ENCODE data around the gene GFPT1.

GFPT1 gene

DNA sequence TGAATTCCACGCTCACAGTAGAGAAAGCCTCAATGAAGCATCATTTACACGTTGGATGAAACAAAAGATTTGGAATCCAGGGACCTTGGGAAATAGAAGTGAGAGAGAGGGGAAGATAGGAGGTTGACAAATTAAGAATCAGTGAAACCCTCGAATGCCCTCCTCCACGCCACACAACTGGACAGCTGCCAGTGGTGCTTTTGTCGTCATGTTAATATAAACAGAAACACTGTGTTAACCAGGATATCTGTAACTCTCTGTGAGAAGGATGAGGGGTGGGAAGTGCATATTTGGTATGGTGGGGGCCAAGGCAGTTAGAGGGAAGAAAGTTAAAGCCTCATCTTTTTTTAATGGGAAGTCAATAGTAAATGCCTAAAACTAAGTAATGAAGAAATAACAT is 108.7 kb downstream of the GFPT1 start:
- H3K4me3 ChIP-seq (ENCODE audit: low read length), result no peak overlapping the region
- no peak for TF ChIP-seq ZNF274 (IDR thresholded peaks at IDR 0.05; ENCODE audit: low read depth, low read length)

DNA sequence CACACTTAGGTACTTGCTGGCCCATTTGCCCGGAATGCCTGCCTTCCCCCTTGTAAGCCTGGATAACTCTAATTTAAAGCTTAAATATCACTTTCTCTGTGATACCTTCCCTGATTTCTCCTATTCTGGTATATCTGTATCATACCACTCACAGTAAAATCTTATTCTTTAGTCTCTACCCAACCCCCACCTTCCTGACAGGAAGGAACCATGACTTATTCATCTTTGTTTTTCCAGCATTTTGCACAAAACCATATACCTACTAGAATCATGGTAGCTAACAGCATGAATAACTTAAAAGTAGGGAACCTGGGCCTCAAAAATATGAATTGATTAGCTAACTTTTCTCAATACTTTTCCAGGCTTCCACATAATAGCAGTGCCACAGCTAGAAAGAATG is 111.5 kb downstream of the GFPT1 start:
- TF ChIP-seq ZNF274 (IDR thresholded peaks at IDR 0.05; ENCODE audit: low read depth, low read length), result no peak
- H3K4me3 ChIP-seq (ENCODE audit: low read length), result no peak overlapping the region

DNA sequence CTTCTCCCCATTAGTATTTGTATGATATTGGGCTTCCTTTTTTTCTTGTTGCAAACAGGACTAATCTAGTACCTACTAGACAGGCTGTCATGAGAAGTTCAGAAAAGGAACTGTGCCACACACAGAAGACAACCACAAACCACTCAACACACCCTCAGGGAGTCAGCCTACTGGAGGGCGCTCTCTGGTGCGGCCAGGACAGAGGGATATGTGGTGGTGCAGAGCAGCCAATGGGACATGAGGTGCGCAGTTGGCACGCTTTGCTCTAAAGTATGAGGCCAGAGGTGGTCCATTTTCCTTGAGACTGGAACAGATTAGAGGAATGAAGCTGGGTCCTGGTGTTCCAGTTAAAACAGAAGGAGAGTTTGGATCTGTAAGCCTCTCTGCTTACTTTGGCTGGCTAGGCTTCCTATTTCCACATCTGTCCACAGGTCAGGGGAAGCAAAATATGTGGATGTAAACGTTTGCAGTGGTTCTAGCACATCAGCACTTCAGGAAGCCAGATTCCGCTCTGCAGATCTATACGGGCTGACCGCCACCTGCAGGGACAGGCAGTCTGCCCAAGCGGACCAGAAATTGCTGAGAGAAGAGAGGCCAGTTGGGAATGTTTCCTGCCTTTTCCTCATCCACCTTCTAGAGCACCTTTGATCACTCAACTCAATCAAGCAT is 114.1 kb downstream of the GFPT1 start:
- H3K4me3 ChIP-seq (ENCODE audit: low read length), result no peak overlapping the region
- TF ChIP-seq ZNF274 (IDR thresholded peaks at IDR 0.05; ENCODE audit: low read depth, low read length), result no peak

DNA sequence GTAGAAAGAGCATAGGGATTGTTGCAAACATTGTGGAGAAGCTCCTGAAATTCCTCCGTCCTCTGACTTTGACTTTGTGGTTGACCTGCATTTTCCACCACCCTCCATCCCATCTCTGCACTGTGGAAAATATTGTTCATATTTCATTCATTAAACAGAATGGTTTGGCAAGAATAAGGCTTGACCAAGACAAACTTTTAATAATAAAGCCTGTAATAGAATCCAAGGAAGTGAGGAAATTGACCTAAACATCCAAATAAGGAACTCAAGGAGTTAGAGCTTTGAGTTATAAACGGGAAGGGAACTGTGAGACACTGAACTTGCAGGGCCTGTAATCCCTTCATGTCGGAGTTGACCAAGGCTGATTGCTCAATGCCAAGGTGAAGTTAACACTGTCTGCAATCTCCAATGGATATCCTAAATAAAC is 115.2 kb downstream of the GFPT1 start:
- no peak for TF ChIP-seq ZNF274 (IDR thresholded peaks at IDR 0.05; ENCODE audit: low read depth, low read length)
- H3K4me3 ChIP-seq (ENCODE audit: low read length), result no peak overlapping the region

Data from GM08714 (cell line).